Measurements from ENCODE around the gene GSTM2.

Gene GSTM2

DNA sequence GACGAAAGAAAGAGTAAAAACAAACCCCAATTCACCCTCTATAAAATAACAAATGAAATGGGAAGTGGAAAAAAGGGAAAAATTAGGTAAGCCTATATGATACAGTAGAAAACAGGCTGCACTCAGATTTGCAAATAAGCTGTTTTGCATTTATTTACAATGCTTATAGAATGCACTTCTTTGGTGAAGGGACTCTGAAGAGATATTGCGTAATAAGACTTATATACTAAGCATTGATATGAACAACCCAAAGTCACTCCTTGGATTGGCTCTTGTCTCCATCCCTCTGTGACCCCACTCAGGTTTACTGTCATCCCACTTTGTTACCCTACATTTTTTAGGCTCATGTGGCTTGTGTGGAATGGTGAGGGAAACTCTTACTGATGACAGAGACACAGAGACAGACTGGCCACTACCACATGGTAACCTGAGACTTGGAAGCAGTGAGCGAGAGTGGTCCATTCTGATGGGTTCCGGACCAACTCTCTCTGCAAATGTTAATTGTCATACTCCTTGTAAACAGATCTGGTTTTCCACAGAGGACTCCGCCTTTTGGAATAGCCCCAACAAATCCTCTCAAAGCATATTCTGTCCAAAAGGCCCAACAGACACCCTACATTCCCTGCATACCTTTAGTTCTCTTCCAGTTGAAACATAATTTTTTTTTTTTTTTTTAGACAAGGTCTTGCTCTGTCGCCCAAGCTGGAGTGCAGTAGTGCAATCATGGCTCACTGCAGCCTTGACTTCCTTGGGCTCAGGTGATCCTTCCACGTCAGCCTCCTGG is 55.2 kb downstream of the GSTM2 start:
- TF ChIP-seq, protein P1, sequence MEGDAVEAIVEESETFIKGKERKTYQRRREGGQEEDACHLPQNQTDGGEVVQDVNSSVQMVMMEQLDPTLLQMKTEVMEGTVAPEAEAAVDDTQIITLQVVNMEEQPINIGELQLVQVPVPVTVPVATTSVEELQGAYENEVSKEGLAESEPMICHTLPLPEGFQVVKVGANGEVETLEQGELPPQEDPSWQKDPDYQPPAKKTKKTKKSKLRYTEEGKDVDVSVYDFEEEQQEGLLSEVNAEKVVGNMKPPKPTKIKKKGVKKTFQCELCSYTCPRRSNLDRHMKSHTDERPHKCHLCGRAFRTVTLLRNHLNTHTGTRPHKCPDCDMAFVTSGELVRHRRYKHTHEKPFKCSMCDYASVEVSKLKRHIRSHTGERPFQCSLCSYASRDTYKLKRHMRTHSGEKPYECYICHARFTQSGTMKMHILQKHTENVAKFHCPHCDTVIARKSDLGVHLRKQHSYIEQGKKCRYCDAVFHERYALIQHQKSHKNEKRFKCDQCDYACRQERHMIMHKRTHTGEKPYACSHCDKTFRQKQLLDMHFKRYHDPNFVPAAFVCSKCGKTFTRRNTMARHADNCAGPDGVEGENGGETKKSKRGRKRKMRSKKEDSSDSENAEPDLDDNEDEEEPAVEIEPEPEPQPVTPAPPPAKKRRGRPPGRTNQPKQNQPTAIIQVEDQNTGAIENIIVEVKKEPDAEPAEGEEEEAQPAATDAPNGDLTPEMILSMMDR (IDR thresholded peaks at IDR 0.05; ENCODE audit: control extremely low read depth, extremely low read depth, low read depth, missing control alignments) = no peak
- DNase-seq (ENCODE audit: extremely low spot score) = no peak
- POLR2A ChIA-PET = no interaction called here
- CTCF ChIA-PET = no interaction called here

Measured in GM10248 (cell line).